A549 (cell line): Measurements from ENCODE around the gene NTSR1. TPM values are rescaled to one million over a fixed set of nuclear protein-coding genes. Genes with fewer than 3 reads are reported as not detected.

Experiments used
- ATAC-seq, 2 experiments: fragments of 200-7000 bp in 1 of 2; fragments of >200 bp in 1 of 2; cut with Nextera tagmentation in 1 of 2; cut with Tn5 transposase in 1 of 2; 3 replicates each; pipeline versions ENCODE4 v1.8.0 to v1.9.1; 2018 to 2020; ENCODE audit warnings: mild to moderate bottlenecking in 1 of 2, moderate library complexity in 1 of 2
- CTCF ChIA-PET: fragments of 300-600 bp; sonication (Branson Sonifier 250); formaldehyde crosslinking; extraction: SDS; loops from one replicate; lab custom pipeline; 2021; ENCODE audit warnings: antibody characterized with exemption, inconsistent platforms; lab: Yijun Ruan, JAX
- POLR2A ChIA-PET: fragments of 350-600 bp; formaldehyde crosslinking; extraction: SDS; loops from one replicate; lab custom pipeline; 2021; ENCODE audit warnings: antibody characterized with exemption, inconsistent platforms; lab: Yijun Ruan, JAX
- DNase-seq, 2 experiments: peaks; one replicate each; pipeline versions ENCODE4 v3.0.0 to v3.0.0-alpha.2; 2011 to 2016; ENCODE audit warnings: low read depth in 1 of 2, low spot score in 1 of 2
- FAIRE-seq: peaks from 2 replicates; lab custom pipeline; 2011; peaks lifted over from hg19 to GRCh38; lab: Jason Lieb, UNC
- H3K27ac ChIP-seq, 2 experiments: fragments of >200 bp; sonication (Bioruptor Twin); formaldehyde crosslinking; 3 replicates each; pipeline ENCODE4 v1.5.1; 2016 to 2017
- H3K4me1 ChIP-seq: fragments of >200 bp; sonication (Bioruptor Twin); formaldehyde crosslinking; 3 replicates; pipeline ENCODE4 v1.6.1; 2016
- H3K4me2 ChIP-seq: fragments of >200 bp; sonication (Bioruptor Twin); formaldehyde crosslinking; 3 replicates; pipeline ENCODE4 v1.6.1; 2016
- H3K4me3 ChIP-seq: fragments of >200 bp; sonication (Bioruptor Twin); formaldehyde crosslinking; 3 replicates; pipeline ENCODE4 v1.5.1; 2016
- H3K9me3 ChIP-seq: fragments of >200 bp; sonication (Bioruptor Twin); formaldehyde crosslinking; 3 replicates; pipeline ENCODE4 v1.6.1; 2016
- CBX2 ChIP-seq: fragments of 200-600 bp; sonication (generic); IDR thresholded peaks from 2 replicates; pipeline ENCODE4 v1.6.1; 2016; ENCODE audit warnings: low read depth, mild to moderate bottlenecking, borderline replicate concordance
- CHD4 ChIP-seq: fragments of 200-600 bp; sonication (generic); IDR thresholded peaks from 2 replicates; pipeline ENCODE4 v1.6.1; 2016; ENCODE audit warnings: antibody characterized with exemption, mild to moderate bottlenecking, borderline replicate concordance
- E2F6 ChIP-seq: IDR thresholded peaks from 2 replicates; pipeline ENCODE4 v1.6.1; 2012; ENCODE audit warnings: low read depth, borderline replicate concordance
- EHMT2 ChIP-seq: fragments of 200-600 bp; sonication (generic); IDR thresholded peaks from 2 replicates; pipeline ENCODE4 v1.6.1; 2016; ENCODE audit warnings: antibody characterized with exemption, low read depth, mild to moderate bottlenecking, moderate library complexity
- ELK1 ChIP-seq: fragments of 150-350 bp; IDR thresholded peaks from 2 replicates; pipeline ENCODE4 v1.6.1; 2014; ENCODE audit warnings: low read depth, mild to moderate bottlenecking, low read length
- FOSL2 ChIP-seq, 2 experiments: fragments of 450-650 bp in 1 of 2; fragments of >200 bp in 1 of 2; sonication (Bioruptor Twin) in 1 of 2; formaldehyde crosslinking; IDR thresholded peaks; 2 replicates each; pipeline versions ENCODE4 v1.5.0 to v1.6.1; 2016 to 2020; ENCODE audit warnings: mild to moderate bottlenecking in 1 of 2, moderate library complexity in 1 of 2
- HEYL ChIP-seq: fragments of 250-450 bp; sonication (Bioruptor Pico); IDR thresholded peaks from 2 replicates; pipeline ENCODE4 v1.8.0; 2021; ENCODE audit warnings: mild to moderate bottlenecking, moderate library complexity
- JUN ChIP-seq, 2 experiments: fragments of >200 bp; sonication (Bioruptor Twin); formaldehyde crosslinking; IDR thresholded peaks; 2 replicates in 1 of 2; 3 replicates in 1 of 2; pipeline ENCODE4 v1.6.1; 2016 to 2017
- JUNB ChIP-seq: fragments of >200 bp; sonication (Bioruptor Twin); formaldehyde crosslinking; IDR thresholded peaks from 2 replicates; pipeline ENCODE4 v1.6.1; 2016
- MAFK ChIP-seq: fragments of 450-650 bp; IDR thresholded peaks from 2 replicates; pipeline ENCODE4 v1.6.1; 2014; ENCODE audit not compliant: partially characterized antibody
- MYC ChIP-seq: IDR thresholded peaks from 2 replicates; pipeline ENCODE4 v1.6.1; 2012; ENCODE audit warnings: mild to moderate bottlenecking, inconsistent platforms, low read length, improper control_type of control experiment, borderline replicate concordance
- NFE2L2 ChIP-seq: fragments of 150-350 bp; conservative IDR thresholded peaks from 2 replicates; pipeline ENCODE4 v1.6.1; 2014; ENCODE audit warnings: low read length
- PHF8 ChIP-seq: fragments of 200-600 bp; sonication (generic); IDR thresholded peaks from 2 replicates; pipeline ENCODE4 v1.6.1; 2016; ENCODE audit warnings: low read depth, mild to moderate bottlenecking, antibody characterized with exemption, moderate library complexity, borderline replicate concordance
- RCOR1 ChIP-seq: fragments of 150-350 bp; IDR thresholded peaks from 2 replicates; pipeline ENCODE4 v1.6.1; 2014; ENCODE audit warnings: antibody characterized with exemption, low read length, low read depth
- RNF2 ChIP-seq: fragments of 200-600 bp; sonication (generic); IDR thresholded peaks from 2 replicates; pipeline ENCODE4 v1.6.1; 2016; ENCODE audit warnings: low read depth, mild to moderate bottlenecking, antibody characterized with exemption, moderate library complexity, borderline replicate concordance
- TFCP2L1 ChIP-seq: fragments of 250-450 bp; sonication (Bioruptor Pico); IDR thresholded peaks from 2 replicates; pipeline ENCODE4 v1.5.0; 2021; ENCODE audit warnings: mild to moderate bottlenecking
- USF2 ChIP-seq: fragments of 450-650 bp; IDR thresholded peaks from 2 replicates; pipeline ENCODE4 v1.6.1; 2014; ENCODE audit warnings: antibody characterized with exemption
- ZC3H11A ChIP-seq: fragments of 450-650 bp; IDR thresholded peaks from 2 replicates; pipeline ENCODE4 v1.6.1; 2014; ENCODE audit warnings: antibody characterized with exemption, mild to moderate bottlenecking
- ZSCAN20 ChIP-seq: fragments of 250-450 bp; sonication (Bioruptor Pico); IDR thresholded peaks from 2 replicates; pipeline ENCODE4 v1.8.0; 2022; ENCODE audit warnings: mild to moderate bottlenecking, moderate library complexity
- WGBS: methylation state at CpG from one replicate; pipeline ENCODE4 v1.1.6; 2017; ENCODE audit errors: missing lambda C conversion rate; 5-methylcytosine and 5-hydroxymethylcytosine counted together
- polyA plus RNA-seq, 4 experiments: library from polyadenylated mRNA; depleted of rRNA in 3 of 4; stranded (reverse); fragments of >200 nt; fragmentation: RNase III in 1 of 4; extraction: RNeasy Plus Mini Kit Qiagen cat#74134 plus additional on column Dnase treatment in 1 of 4; gene quantifications; 2 replicates in 3 of 4; 3 replicates in 1 of 4; pipeline ENCODE4 v1.2.3, GENCODE V29; 2011 to 2017

NTSR1 gene
- polyA plus RNA-seq, 2 of the 4 experiments (the other 2 are of a cell fraction): 0.03 TPM; not detected in 1

GRCh38 chr20:62716198-62716940 lies 7.7 kb downstream of the NTSR1 start:
- FAIRE-seq: no peak
- 53% methylated on average over 23 of the region's 30 CpGs for WGBS

GRCh38 chr20:62716941-62717310 lies 8.3 kb downstream of the NTSR1 start:
- ATAC-seq: no peak
- no peak for FAIRE-seq
- no peak overlapping the region for H3K4me3 ChIP-seq
- no peak for DNase-seq
- WGBS: 82% methylated on average over 8 of the region's 11 CpGs
- ChIA-PET POLR2A (no interaction called here), CTCF (interaction anchor here (0.5 to 5.1 kb wide), 5 partner anchors 10 to 74 kb away, joined by 3 to 22 read pairs (median 7); partner anchors contain the start of gene NTSR1)
- H3K4me2 ChIP-seq: no peak overlapping the region
- H3K4me1 ChIP-seq: no peaks in the 10 kb centered on the region
- no peak overlapping the region for H3K27ac ChIP-seq
- TF ChIP-seq ZC3H11A (no peak), FOSL2 (IDR thresholded peaks at IDR 0.05) (no peak), FOSL2 (CRISPR knock-in tag; IDR thresholded peaks at IDR 0.05) (no peak), CHD4 (no peak), ZSCAN20 (CRISPR knock-in tag) (no peak), RCOR1 (no peak), MAFK (no peak), RNF2 (no peak), TFCP2L1 (CRISPR knock-in tag) (no peak), E2F6 (no peak), HEYL (CRISPR knock-in tag) (no peak), PHF8 (no peak)
- peaks cover 17% of the 10 kb centered on the region; the same call in 2 of the 3 replicates for H3K9me3 ChIP-seq

More at GRCh38 chr20:62716198-62716940, 7.7 kb downstream of the NTSR1 start:
- no peak for TF ChIP-seq JUN (IDR thresholded peaks at IDR 0.05)
- CTCF ChIA-PET: interaction anchor here (0.5 to 5.1 kb wide), 7 partner anchors 9 to 74 kb away, joined by 3 to 22 read pairs (median 7); partner anchors contain the start of gene NTSR1
- H3K4me3 ChIP-seq: no peak overlapping the region
- H3K27ac ChIP-seq: no peak overlapping the region
- H3K9me3 ChIP-seq: peaks cover 11% of the 10 kb centered on the region; the same call in 2 of the 3 replicates
- POLR2A ChIA-PET: no interaction called here
- DNase-seq (no peak), ATAC-seq (no peak; a peak in 1 of 6 replicates)
- H3K4me1 ChIP-seq: no peaks in the 10 kb centered on the region; the same call in 2 of the 3 replicates
- H3K4me2 ChIP-seq: no peak overlapping the region

GRCh38 chr20:62717933-62718332 lies 9.3 kb downstream of the NTSR1 start:
- Histone ChIP-seq H3K4me2 (no peak overlapping the region), H3K4me1 (no peaks in the 10 kb centered on the region), H3K27ac (no peak overlapping the region)
- ATAC-seq (no peak), DNase-seq (no peak), FAIRE-seq (no peak)
- no peak for TF ChIP-seq E2F6
- TF ChIP-seq USF2: 0 out of 2 replicates have a peak, but pooled peaks have one; percentile 24
- TF ChIP-seq, all 56 proteins: peak for 1
- ChIA-PET CTCF (interaction anchor here (2.4 to 5.1 kb wide), 3 partner anchors 11 to 74 kb away, joined by 8 to 22 read pairs (median 10); partner anchors contain the start of gene NTSR1), POLR2A (no interaction called here)
- Histone ChIP-seq H3K9me3 (peaks cover 21% of the 10 kb centered on the region; the same call in 2 of the 3 replicates), H3K4me3 (no peak overlapping the region)
- 46% methylated on average over 18 of the region's 18 CpGs for WGBS

- POLR2A ChIA-PET: no interaction called here
- ATAC-seq: no peak
- FAIRE-seq: no peak
- Histone ChIP-seq H3K4me3 (no peak overlapping the region), H3K4me1 (no peaks in the 10 kb centered on the region), H3K4me2 (no peak overlapping the region), H3K27ac (no peak overlapping the region)
- 51% methylated on average over 9 of the region's 12 CpGs for WGBS
- TF ChIP-seq ELK1 (no peak), NFE2L2 (no peak), JUNB (no peak), MYC (no peak), EHMT2 (no peak), CBX2 (no peak), ZC3H11A (no peak), MAFK (no peak)
- TF ChIP-seq, all 56 proteins: peak for 0
- DNase-seq: no peak
- H3K9me3 ChIP-seq: peaks cover 21% of the 10 kb centered on the region; the same call in 2 of the 3 replicates
- CTCF ChIA-PET: interaction anchor here (2.4 to 5.1 kb wide), 3 partner anchors 11 to 73 kb away, joined by 8 to 22 read pairs (median 10); partner anchors contain the start of gene NTSR1
Observed at GRCh38 chr20:62718546-62718945, 9.9 kb downstream of the NTSR1 start.
